HepG2 (cell line): ENCODE measurements around the gene ADGRD1. TPM values are rescaled to one million over a fixed set of nuclear protein-coding genes. Genes with fewer than 3 reads are reported as not detected.

Source experiments
- ATAC-seq: fragments of 200-7000 bp; cut with Tn5 transposase; 3 replicates; pipeline ENCODE4 v1.9.1; 2020; ENCODE audit warnings: mild to moderate bottlenecking, moderate library complexity
- BruUV-seq: library from RNA; stranded (reverse); fragments of 400-500 nt; replicated peaks from 2 replicates; lab custom pipeline; 2021; lab: Mats Ljungman, UMichigan
- CTCF ChIA-PET: fragments of 300-600 bp; formaldehyde crosslinking; extraction: SDS; loops from one replicate; lab custom pipeline; 2021; ENCODE audit warnings: low total read pairs, inconsistent platforms, low intra/inter-chr PET ratio; lab: Yijun Ruan, JAX
- POLR2A ChIA-PET: fragments of 350-600 bp; sonication (Branson Sonifier 250); formaldehyde crosslinking; loops from one replicate; lab custom pipeline; 2020; ENCODE audit warnings: antibody characterized with exemption, inconsistent platforms; lab: Yijun Ruan, JAX
- DNase-seq: peaks from one replicate; pipeline ENCODE4 v3.0.0-alpha.2; 2015; ENCODE audit warnings: low spot score
- FAIRE-seq: peaks from 3 replicates; lab custom pipeline; 2011; peaks lifted over from hg19 to GRCh38; lab: Jason Lieb, UNC
- H2AFZ ChIP-seq: one replicate; pipeline ENCODE4 v1.6.1; 2011; ENCODE audit warnings: low read length, inconsistent platforms
- H3K27ac ChIP-seq: fragments of 300-600 bp; 3 replicates; pipeline ENCODE4 v1.8.0; 2011; ENCODE audit warnings: mixed run types, mild to moderate bottlenecking, mixed read lengths, low read length, inconsistent platforms; ENCODE audit not compliant: insufficient read depth; ENCODE audit errors: extremely low read length
- H3K27me3 ChIP-seq, 2 experiments: fragments of 200-600 bp in 1 of 2; 2 replicates in 1 of 2; 3 replicates in 1 of 2; pipeline versions ENCODE4 v1.6.0 to v1.8.0; 2011; ENCODE audit warnings: low read length in 2 of 2, mild to moderate bottlenecking in 2 of 2, moderate library complexity in 2 of 2, inconsistent platforms in 1 of 2; ENCODE audit not compliant: insufficient read depth in 2 of 2, control insufficient read depth in 1 of 2
- H3K36me3 ChIP-seq, 2 experiments: fragments of 200-600 bp in 1 of 2; replicated peaks in 1 of 2; 2 replicates in 1 of 2; 3 replicates in 1 of 2; pipeline versions ENCODE4 v1.5.1 to v1.8.0; 2011; ENCODE audit warnings: low read length in 2 of 2, inconsistent platforms in 1 of 2; ENCODE audit not compliant: insufficient read depth in 2 of 2, control insufficient read depth in 1 of 2
- H3K4me1 ChIP-seq: 2 replicates; pipeline ENCODE4 v1.5.1; 2012; ENCODE audit warnings: low read length, inconsistent platforms; ENCODE audit not compliant: insufficient read depth
- H3K4me2 ChIP-seq: 2 replicates; pipeline ENCODE4 v1.6.0; 2011; ENCODE audit warnings: low read depth, low read length, inconsistent platforms
- H3K4me3 ChIP-seq, 3 experiments: fragments of 200-600 bp in 1 of 3; sonication (generic), shearing (Covaris generic) in 1 of 3; replicated peaks in 1 of 3; 2 replicates each; pipeline ENCODE4 v1.5.1; 2011 to 2016; ENCODE audit warnings: low read length in 3 of 3, inconsistent platforms in 2 of 3, low read depth in 2 of 3, mild to moderate bottlenecking in 2 of 3, control low read depth in 1 of 3, mixed read lengths in 1 of 3; ENCODE audit not compliant: insufficient read depth in 1 of 3
- H3K79me2 ChIP-seq: one replicate; pipeline ENCODE4 v1.6.1; 2011; ENCODE audit warnings: low read length, inconsistent platforms; ENCODE audit not compliant: insufficient read depth
- H3K9ac ChIP-seq: 2 replicates; pipeline ENCODE4 v1.6.0; 2011; ENCODE audit warnings: mild to moderate bottlenecking, low read depth, low read length, inconsistent platforms; ENCODE audit not compliant: insufficient read depth
- H3K9me3 ChIP-seq: 2 replicates; pipeline ENCODE4 v1.5.1; 2012; ENCODE audit warnings: mild to moderate bottlenecking, low read length
- H4K20me1 ChIP-seq: 2 replicates; pipeline ENCODE4 v1.6.0; 2011; ENCODE audit warnings: inconsistent platforms, mild to moderate bottlenecking, low read length, moderate library complexity; ENCODE audit not compliant: insufficient read depth
- BORCS8-MEF2B ChIP-seq: sonication (generic); formaldehyde crosslinking; IDR thresholded peaks from 2 replicates; pipeline ENCODE4 v1.8.0; 2022; ENCODE audit warnings: mild to moderate bottlenecking, missing genetic modification reagents
- BRD4 ChIP-seq: sonication (generic); formaldehyde crosslinking; IDR thresholded peaks from 2 replicates; pipeline ENCODE4 v1.4.0; 2020; ENCODE audit warnings: missing genetic modification reagents
- FOSL2 ChIP-seq: sonication (generic); formaldehyde crosslinking; IDR thresholded peaks from 2 replicates; pipeline ENCODE4 v1.4.0; 2020; ENCODE audit warnings: missing genetic modification reagents
- HIVEP1 ChIP-seq: sonication (generic); formaldehyde crosslinking; IDR thresholded peaks from 2 replicates; pipeline ENCODE4 v1.4.0; 2020; ENCODE audit warnings: mild to moderate bottlenecking, missing genetic modification reagents
- HNF4A ChIP-seq: sonication (generic); formaldehyde crosslinking; IDR thresholded peaks from 2 replicates; pipeline ENCODE4 v1.4.0; 2020; ENCODE audit warnings: missing genetic modification reagents
- PITX1 ChIP-seq: sonication (generic); formaldehyde crosslinking; IDR thresholded peaks from 2 replicates; pipeline ENCODE4 v1.5.1; 2020; ENCODE audit warnings: mild to moderate bottlenecking, missing genetic modification reagents
- XRCC5 ChIP-seq: fragments of 200-400 bp; formaldehyde crosslinking; optimal IDR thresholded peaks from 2 replicates; pipeline ENCODE3; 2017; ENCODE audit warnings: mild to moderate bottlenecking, low read length
- ZNF232 ChIP-seq: sonication (generic); formaldehyde crosslinking; IDR thresholded peaks from 2 replicates; pipeline ENCODE4 v1.4.0; 2020; ENCODE audit warnings: missing genetic modification reagents, borderline replicate concordance
- ZNF335 ChIP-seq: sonication (generic); formaldehyde crosslinking; IDR thresholded peaks from 2 replicates; pipeline ENCODE4 v1.4.0; 2020; ENCODE audit warnings: missing genetic modification reagents
- ZNF678 ChIP-seq: sonication (generic); formaldehyde crosslinking; IDR thresholded peaks from 2 replicates; pipeline ENCODE4 v1.4.0; 2020; ENCODE audit warnings: mild to moderate bottlenecking, missing genetic modification reagents
- ZNF790 ChIP-seq: sonication (generic); formaldehyde crosslinking; IDR thresholded peaks from 2 replicates; pipeline ENCODE4 v1.8.0; 2022; ENCODE audit warnings: missing genetic modification reagents, mild to moderate bottlenecking, borderline replicate concordance
- in situ Hi-C: cut with HindIII; loops from 2 replicates; pipeline ENCODE4 v1.10.0; 2017; ENCODE audit warnings: low pct_unique_long_range_greater_than_20kb; ENCODE audit not compliant: extremely low pct_ligation_motif_present
- intact Hi-C: fragments of 100-400 bp; cut with micrococcal nuclease; formaldehyde crosslinking; loops from one replicate; pipeline ENCODE4 v1.10.0; 2022; ENCODE audit not compliant: unreplicated experiment
- polyA plus RNA-seq, 8 experiments: library from polyadenylated mRNA; depleted of rRNA in 3 of 8; stranded (reverse) in 7 of 8; unstranded in 1 of 8; fragments of >200 nt; fragmentation: Illumina TruSeq in 4 of 8; extraction: Trizol in 4 of 8; gene quantifications; 2 replicates each; pipeline versions ENCODE4 v1.2.1 to v1.2.3, GENCODE V29; 2011 to 2016; ENCODE audit warnings: low read depth in 4 of 8, missing spikeins in 1 of 8, mixed read lengths in 1 of 8; ENCODE audit not compliant: insufficient read depth in 1 of 8
- total RNA-seq, 5 experiments: library from RNA; depleted of rRNA; stranded (reverse); fragments of >200 nt; fragmentation: Illumina TruSeq; extraction: Trizol; gene quantifications; 2 replicates each; pipeline ENCODE4 v1.2.3, GENCODE V29; 2016; ENCODE audit warnings: low read depth in 1 of 5
- TF ChIP-seq, protein P1 (sequence below): sonication (generic); formaldehyde crosslinking; IDR thresholded peaks from 2 replicates; pipeline ENCODE4 v1.4.0; 2020; ENCODE audit warnings: low read depth, mild to moderate bottlenecking, missing genetic modification reagents

The ADGRD1 gene
- total and polyA plus RNA-seq, 2 of the 13 experiments (the other 11 are each of a cell fraction or from before 2014, with no cell fraction given): 0.46 to 12.4 TPM

DNA sequence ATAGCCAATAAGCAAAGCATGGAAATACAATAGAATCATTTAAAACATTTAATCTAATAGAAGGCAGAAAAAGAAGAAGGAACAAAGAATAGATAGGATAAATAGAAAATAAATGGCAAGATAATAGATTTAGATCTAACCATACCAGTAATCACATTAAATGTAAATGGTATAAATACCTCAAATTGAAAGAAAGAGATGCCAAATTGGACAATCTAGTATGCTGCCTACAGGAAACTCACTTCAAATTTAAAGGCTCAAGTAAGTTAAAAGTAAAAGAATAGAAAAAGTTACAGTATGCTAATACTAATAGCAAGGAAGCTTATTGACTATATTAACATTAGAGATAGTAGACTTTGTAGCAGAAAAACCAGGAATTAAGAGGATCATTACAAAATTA lies 41.8 kb upstream of the ADGRD1 start:
- H3K36me3 ChIP-seq: no peaks in the 10 kb centered on the region
- no peak for TF ChIP-seq BORCS8-MEF2B (CRISPR knock-in tag)
- no peak for TF ChIP-seq BRD4 (CRISPR knock-in tag)
- TF ChIP-seq ZNF790 (CRISPR knock-in tag): no peak
- no peak for TF ChIP-seq XRCC5
- TF ChIP-seq ZNF335 (CRISPR knock-in tag): no peak
- TF ChIP-seq ZNF678 (CRISPR knock-in tag): no peak
- no peak for TF ChIP-seq HNF4A
- no peak for TF ChIP-seq ZNF232
- no peak for TF ChIP-seq HIVEP1 (CRISPR knock-in tag)
- no peak for TF ChIP-seq PITX1 (CRISPR knock-in tag)
- TF ChIP-seq, protein P1, sequence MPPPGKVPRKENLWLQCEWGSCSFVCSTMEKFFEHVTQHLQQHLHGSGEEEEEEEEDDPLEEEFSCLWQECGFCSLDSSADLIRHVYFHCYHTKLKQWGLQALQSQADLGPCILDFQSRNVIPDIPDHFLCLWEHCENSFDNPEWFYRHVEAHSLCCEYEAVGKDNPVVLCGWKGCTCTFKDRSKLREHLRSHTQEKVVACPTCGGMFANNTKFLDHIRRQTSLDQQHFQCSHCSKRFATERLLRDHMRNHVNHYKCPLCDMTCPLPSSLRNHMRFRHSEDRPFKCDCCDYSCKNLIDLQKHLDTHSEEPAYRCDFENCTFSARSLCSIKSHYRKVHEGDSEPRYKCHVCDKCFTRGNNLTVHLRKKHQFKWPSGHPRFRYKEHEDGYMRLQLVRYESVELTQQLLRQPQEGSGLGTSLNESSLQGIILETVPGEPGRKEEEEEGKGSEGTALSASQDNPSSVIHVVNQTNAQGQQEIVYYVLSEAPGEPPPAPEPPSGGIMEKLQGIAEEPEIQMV (CRISPR knock-in tag): no peak
- no peak for TF ChIP-seq FOSL2 (CRISPR knock-in tag)
- TF ChIP-seq, all 625 proteins: peak for 0
- POLR2A ChIA-PET: no interaction called here
- no peak overlapping the region for H3K9ac ChIP-seq
- H3K9me3 ChIP-seq: no peaks in the 10 kb centered on the region
- ATAC-seq (no peak), DNase-seq (no peak), FAIRE-seq (no peak)
- peaks cover 5% of the 10 kb centered on the region for H3K4me1 ChIP-seq
- no peaks in the 10 kb centered on the region for H4K20me1 ChIP-seq
- intact Hi-C loops: no loop called here
- BruUV-seq: no TSS peak
- H3K27ac ChIP-seq: no peak overlapping the region
- no peaks in the 10 kb centered on the region for H3K79me2 ChIP-seq
- H2AFZ ChIP-seq: no peak overlapping the region
- H3K4me3 ChIP-seq: no peak overlapping the region
- H3K4me2 ChIP-seq: no peak overlapping the region
- no peaks in the 10 kb centered on the region for H3K27me3 ChIP-seq
- in situ Hi-C loops: loop anchor here (25.0 kb wide), 1 partner anchor 550 kb away; no protein-coding TSS in a partner anchor
- CTCF ChIA-PET: no interaction called here
